Uterus (tissue), 4 donors: ENCODE results near the gene INPP4A. TPM values are rescaled to one million over a fixed set of nuclear protein-coding genes. Genes with fewer than 3 reads are reported as not detected.
A peak's percentile ranks its signal among the peaks of the same experiment; 100 is the strongest.

Experiments used
- DNase-seq, 2 donors: peaks; one replicate each; pipeline ENCODE4 v3.0.0-alpha.2; 2019 to 2020
- H3K27ac ChIP-seq, 2 donors: fragments of 200-600 bp; sonication (generic); 1 replicate in 1 of 2; 2 replicates in 1 of 2; pipeline ENCODE4 v1.5.1; 2016 to 2018
- H3K27me3 ChIP-seq, 2 donors: fragments of 200-600 bp; sonication (generic); one replicate each; pipeline ENCODE4 v1.5.1; 2018 to 2019; ENCODE audit warnings: control low read depth in 1 of 2
- H3K36me3 ChIP-seq, 2 donors: fragments of 200-600 bp; sonication (generic); one replicate each; pipeline ENCODE4 v1.5.1; 2019; ENCODE audit warnings: control low read depth in 1 of 2
- H3K4me1 ChIP-seq, 2 donors: fragments of 200-600 bp; sonication (generic); one replicate each; pipeline ENCODE4 v1.5.1; 2018 to 2019; ENCODE audit warnings: control low read depth in 1 of 2
- H3K4me3 ChIP-seq, 2 donors: fragments of 200-600 bp; sonication (generic); 1 replicate in 1 of 2; 2 replicates in 1 of 2; pipeline ENCODE4 v1.5.1; 2018 to 2019; ENCODE audit warnings: mild to moderate bottlenecking in 1 of 2
- H3K9me3 ChIP-seq, 2 donors: fragments of 200-600 bp; sonication (generic); one replicate each; pipeline ENCODE4 v1.5.1; 2019; ENCODE audit warnings: control low read depth in 1 of 2
- POLR2A ChIP-seq, 2 donors: fragments of 450-650 bp; IDR thresholded peaks; one replicate each; pipeline ENCODE4 v1.6.1; 2016; ENCODE audit warnings: antibody characterized with exemption in 2 of 2, mild to moderate bottlenecking in 1 of 2, moderate library complexity in 1 of 2
- intact Hi-C: fragments of 100-400 bp; cut with DNase I; formaldehyde crosslinking; loops from one replicate; pipeline ENCODE4 v1.15.1; 2023; ENCODE audit warnings: low total_unique reads
- total RNA-seq, 4 donors: library from RNA; depleted of rRNA in 3 of 4; stranded (reverse); fragments of >200 nt in 3 of 4; gene quantifications; one replicate each; pipeline versions ENCODE4 v1.1.0 to v1.2.4, GENCODE V29; 2014 to 2023
- TF ChIP-seq, protein P1 (sequence below), 4 experiments: fragments of 200-600 bp in 2 of 4; fragments of 450-650 bp in 2 of 4; sonication (generic) in 2 of 4; IDR thresholded peaks; one replicate each; pipeline ENCODE4 v1.5.1; 2016 to 2019; ENCODE audit warnings: antibody characterized with exemption in 4 of 4, mild to moderate bottlenecking in 2 of 4, moderate library complexity in 1 of 4
- donor health status: DM: yes; HTN: yes; CAD: no.

INPP4A gene
- total RNA-seq, 4 donors from 2014 or later: 8.7 to 40.2 (median 35.2) TPM

DNA sequence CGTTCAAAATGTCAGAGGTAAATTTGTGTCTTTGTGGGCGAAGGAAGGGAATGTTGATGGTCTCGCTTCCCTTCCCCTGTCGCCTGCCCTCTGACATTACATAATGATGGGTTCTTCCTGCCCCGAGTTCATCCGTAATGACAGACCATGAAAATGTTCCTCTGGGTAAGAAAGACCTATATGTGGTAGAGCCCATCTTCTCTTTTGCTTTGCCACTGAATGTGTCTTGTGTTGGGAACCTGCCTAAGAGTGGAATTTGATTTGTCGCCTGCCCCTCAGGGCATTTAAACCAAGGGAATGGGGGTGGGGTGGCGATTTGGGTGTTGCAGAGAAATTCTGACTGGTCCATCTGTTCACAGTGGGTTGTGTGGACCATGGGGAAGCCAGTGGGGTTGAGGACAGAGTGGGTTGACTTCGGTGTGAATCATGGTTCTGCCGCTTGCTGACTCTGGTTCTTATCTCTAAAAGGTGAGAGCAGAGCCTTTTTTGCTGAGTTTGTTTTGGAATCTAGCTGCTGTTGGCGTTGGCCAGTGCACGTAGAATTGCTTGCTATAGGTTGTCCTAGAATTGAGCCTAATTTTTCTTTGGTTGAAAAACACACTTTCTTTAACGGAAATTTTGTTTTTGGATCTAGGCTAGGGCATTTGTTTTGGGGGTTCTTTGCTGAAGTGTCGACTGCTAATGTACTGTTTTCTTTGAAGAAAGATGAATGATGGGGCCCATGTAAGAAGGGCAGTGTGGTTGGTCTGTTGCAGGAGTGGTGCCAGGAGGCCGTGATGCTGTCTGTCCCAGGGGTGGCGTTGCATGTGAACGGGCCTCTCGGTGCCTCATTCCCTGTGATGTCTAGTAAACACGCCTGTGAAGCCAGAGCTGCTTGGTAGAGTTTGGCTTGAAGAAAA, 1.3 kb downstream of the INPP4A start:
- Histone ChIP-seq H3K36me3 (no peaks in the 10 kb centered on the region), H3K9me3 (no peaks in the 10 kb centered on the region), H3K4me1 (peaks cover 0 to 4% of the 10 kb centered on the region in 2 donors), H3K4me3 (peak overlapping the region; percentile 64 to 68), H3K27me3 (no peaks in the 10 kb centered on the region), H3K27ac (peak overlapping the region; percentile 68 to 79)
- DNase-seq: no peak
- intact Hi-C loops: no loop called here
- TF ChIP-seq, protein P1, sequence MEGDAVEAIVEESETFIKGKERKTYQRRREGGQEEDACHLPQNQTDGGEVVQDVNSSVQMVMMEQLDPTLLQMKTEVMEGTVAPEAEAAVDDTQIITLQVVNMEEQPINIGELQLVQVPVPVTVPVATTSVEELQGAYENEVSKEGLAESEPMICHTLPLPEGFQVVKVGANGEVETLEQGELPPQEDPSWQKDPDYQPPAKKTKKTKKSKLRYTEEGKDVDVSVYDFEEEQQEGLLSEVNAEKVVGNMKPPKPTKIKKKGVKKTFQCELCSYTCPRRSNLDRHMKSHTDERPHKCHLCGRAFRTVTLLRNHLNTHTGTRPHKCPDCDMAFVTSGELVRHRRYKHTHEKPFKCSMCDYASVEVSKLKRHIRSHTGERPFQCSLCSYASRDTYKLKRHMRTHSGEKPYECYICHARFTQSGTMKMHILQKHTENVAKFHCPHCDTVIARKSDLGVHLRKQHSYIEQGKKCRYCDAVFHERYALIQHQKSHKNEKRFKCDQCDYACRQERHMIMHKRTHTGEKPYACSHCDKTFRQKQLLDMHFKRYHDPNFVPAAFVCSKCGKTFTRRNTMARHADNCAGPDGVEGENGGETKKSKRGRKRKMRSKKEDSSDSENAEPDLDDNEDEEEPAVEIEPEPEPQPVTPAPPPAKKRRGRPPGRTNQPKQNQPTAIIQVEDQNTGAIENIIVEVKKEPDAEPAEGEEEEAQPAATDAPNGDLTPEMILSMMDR (IDR thresholded peaks at IDR 0.05): no peak
- TF ChIP-seq POLR2A (IDR thresholded peaks at IDR 0.05): no peak

DNA sequence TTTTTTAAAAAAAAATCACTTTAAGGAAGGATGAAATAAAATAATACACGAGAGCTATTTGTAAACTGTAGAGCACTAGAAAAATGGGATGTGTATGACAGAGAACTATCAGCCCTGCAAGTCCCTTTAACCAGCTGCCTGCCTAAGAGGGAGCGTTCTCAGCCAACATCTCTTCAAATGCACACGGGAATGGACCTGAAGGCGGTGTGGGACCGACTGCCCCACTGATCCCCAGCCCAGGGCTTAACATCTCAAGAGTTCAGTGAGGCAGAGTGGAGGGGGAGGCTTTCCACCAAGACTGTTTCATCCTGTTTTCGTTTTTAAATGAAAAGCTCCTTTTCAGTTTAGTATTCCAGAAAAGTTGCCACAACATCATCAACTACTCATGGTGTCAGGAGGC, 2.2 kb downstream of the INPP4A start:
- no peaks in the 10 kb centered on the region for H3K9me3 ChIP-seq

DNA sequence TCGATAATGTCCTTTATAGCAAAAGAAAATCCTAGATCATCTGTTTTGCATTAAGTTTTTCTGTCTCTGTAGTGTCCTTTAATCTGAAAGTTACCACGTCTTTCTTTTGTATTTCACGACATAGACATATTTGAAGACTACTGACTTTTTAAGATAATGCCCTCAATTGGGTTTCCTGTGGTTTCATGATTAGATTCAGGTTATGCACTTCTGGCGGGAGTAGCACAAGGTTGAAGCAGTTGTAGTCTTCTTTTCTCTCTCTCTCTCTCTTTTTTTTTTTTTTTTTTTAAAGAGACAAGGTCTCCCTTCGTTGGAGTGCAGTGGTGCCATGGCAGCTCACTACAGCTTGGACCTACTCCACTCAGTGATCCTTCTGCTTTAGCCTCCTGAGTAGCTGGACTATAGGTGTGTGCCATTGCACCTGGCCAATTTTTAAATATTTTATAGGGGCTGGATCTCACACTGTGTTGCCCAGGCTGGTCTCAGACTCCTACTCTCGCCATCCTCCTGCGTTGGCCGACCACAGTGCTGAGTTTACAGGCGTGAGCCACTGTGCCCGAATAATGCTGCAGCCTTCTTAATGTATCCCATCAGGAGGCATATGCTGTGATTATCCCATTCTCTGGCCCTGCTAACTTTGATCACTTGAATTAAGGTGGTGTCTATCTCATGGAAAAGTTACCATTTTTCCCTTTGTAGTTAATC, 3.9 kb downstream of the INPP4A start:
- no peaks in the 10 kb centered on the region for H3K9me3 ChIP-seq
- H3K27me3 ChIP-seq: no peaks in the 10 kb centered on the region
- H3K36me3 ChIP-seq: no peaks in the 10 kb centered on the region
- H3K4me1 ChIP-seq: peaks cover 0 to 4% of the 10 kb centered on the region in 2 donors
- H3K4me3 ChIP-seq: no peak overlapping the region
- TF ChIP-seq, protein P1 (IDR thresholded peaks at IDR 0.05): no peak
- no peak for TF ChIP-seq POLR2A (IDR thresholded peaks at IDR 0.05)
- intact Hi-C loops: no loop called here
- H3K27ac ChIP-seq: no peak overlapping the region
- no peak for DNase-seq

More for the DNA sequence above, 2.2 kb downstream of the INPP4A start:
- H3K4me3 ChIP-seq: no peak overlapping the region
- intact Hi-C loops: no loop called here
- H3K27me3 ChIP-seq: no peaks in the 10 kb centered on the region
- no peaks in the 10 kb centered on the region for H3K36me3 ChIP-seq
- no peak for DNase-seq
- no peak for TF ChIP-seq POLR2A (IDR thresholded peaks at IDR 0.05)
- TF ChIP-seq, protein P1 (IDR thresholded peaks at IDR 0.05): no peak
- H3K4me1 ChIP-seq: peaks cover 0 to 4% of the 10 kb centered on the region in 2 donors
- no peak overlapping the region for H3K27ac ChIP-seq

- intact Hi-C loops: no loop called here
- H3K36me3 ChIP-seq: no peaks in the 10 kb centered on the region
- no peaks in the 10 kb centered on the region for H3K9me3 ChIP-seq
- H3K27ac ChIP-seq: no peak overlapping the region
- H3K4me1 ChIP-seq: no peaks in the 10 kb centered on the region
- no peaks in the 10 kb centered on the region for H3K27me3 ChIP-seq
- no peak overlapping the region for H3K4me3 ChIP-seq
- no peak for DNase-seq
- no peak for TF ChIP-seq POLR2A (IDR thresholded peaks at IDR 0.05)
Observed at GRCh38 chr2:98452396-98453027, 7.9 kb downstream of the INPP4A start.

GRCh38 chr2:98453083-98453482, 8.4 kb downstream of the INPP4A start:
- TF ChIP-seq POLR2A (IDR thresholded peaks at IDR 0.05): no peak
- TF ChIP-seq, protein P1 (IDR thresholded peaks at IDR 0.05): no peak
- Histone ChIP-seq H3K9me3 (no peaks in the 10 kb centered on the region), H3K27ac (no peak overlapping the region), H3K4me3 (no peak overlapping the region), H3K27me3 (no peaks in the 10 kb centered on the region), H3K36me3 (no peaks in the 10 kb centered on the region), H3K4me1 (no peaks in the 10 kb centered on the region)
- DNase-seq: no peak
- intact Hi-C loops: no loop called here
